GM12878 (cell line): Measurements from ENCODE around the gene RAET1G. TPM values are rescaled to one million over a fixed set of nuclear protein-coding genes. Genes with fewer than 3 reads are reported as not detected.

Experiments
- BRCA1 ChIP-seq: IDR thresholded peaks from 2 replicates; pipeline ENCODE4 v1.6.1; 2011; ENCODE audit warnings: low read depth, low read length, improper control_type of control experiment
- E4F1 ChIP-seq: fragments of 450-650 bp; IDR thresholded peaks from 2 replicates; pipeline ENCODE4 v1.6.1; 2018; ENCODE audit warnings: borderline replicate concordance, mild to moderate bottlenecking; ENCODE audit not compliant: partially characterized antibody
- HSF1 ChIP-seq: fragments of 150-350 bp; IDR thresholded peaks from 2 replicates; pipeline ENCODE4 v1.6.1; 2014; ENCODE audit warnings: mild to moderate bottlenecking, low read depth, low read length
- KAT2A ChIP-seq: conservative IDR thresholded peaks from 2 replicates; pipeline ENCODE4 v1.6.1; 2011; ENCODE audit warnings: low read depth, low read length; ENCODE audit not compliant: control insufficient read depth
- MYB ChIP-seq: fragments of 150-350 bp; IDR thresholded peaks from 2 replicates; pipeline ENCODE4 v1.6.1; 2014; ENCODE audit warnings: mild to moderate bottlenecking, low read depth, low read length, borderline replicate concordance
- PAX8 ChIP-seq: fragments of 450-650 bp; IDR thresholded peaks from 2 replicates; pipeline ENCODE4 v1.6.1; 2017; ENCODE audit warnings: mild to moderate bottlenecking, moderate library complexity
- POLR2AphosphoS2 ChIP-seq: IDR thresholded peaks from 2 replicates; pipeline ENCODE4 v1.6.1; 2011; ENCODE audit warnings: low read depth, mild to moderate bottlenecking, low read length, improper control_type of control experiment, moderate library complexity
- RBBP5 ChIP-seq: fragments of 200-600 bp; sonication (generic); conservative IDR thresholded peaks from 2 replicates; pipeline ENCODE4 v1.6.1; 2016
- RCOR1 ChIP-seq: conservative IDR thresholded peaks from 2 replicates; pipeline ENCODE4 v1.6.1; 2012; ENCODE audit warnings: low read depth, low read length, improper control_type of control experiment
- SIX5 ChIP-seq: IDR thresholded peaks from 2 replicates; pipeline ENCODE4 v1.6.1; 2011; ENCODE audit warnings: mild to moderate bottlenecking, low read depth, low read length, moderate library complexity; ENCODE audit not compliant: severe bottlenecking
- SP1 ChIP-seq: IDR thresholded peaks from one replicate; pipeline ENCODE4 v1.6.1; 2011; ENCODE audit warnings: low read depth, low read length
- TCF12 ChIP-seq: IDR thresholded peaks from 2 replicates; pipeline ENCODE4 v1.6.1; 2011; ENCODE audit warnings: low read depth, mild to moderate bottlenecking, low read length
- ZNF687 ChIP-seq: fragments of 450-650 bp; IDR thresholded peaks from 2 replicates; pipeline ENCODE4 v1.6.1; 2017; ENCODE audit warnings: mild to moderate bottlenecking, moderate library complexity
- polyA plus RNA-seq, 11 experiments: library from polyadenylated mRNA; depleted of rRNA in 4 of 11; unstranded in 6 of 11; stranded (reverse) in 5 of 11; fragments of >200 nt; fragmentation: Nextera tagmentation in 4 of 11; fragmentation: Illumina TruSeq in 1 of 11; extraction: Ambion mirVana in 4 of 11; extraction: Trizol in 1 of 11; gene quantifications; 1 replicate in 1 of 11; 2 replicates in 10 of 11; pipeline versions ENCODE4 v1.2.1 to v1.2.3, GENCODE V29; 2011 to 2016; ENCODE audit warnings: inconsistent platforms in 2 of 11, missing spikeins in 2 of 11, low read depth in 1 of 11
- total RNA-seq, 4 experiments: library from RNA; depleted of rRNA in 3 of 4; stranded (reverse); fragments of >200 nt in 3 of 4; fragmentation: Illumina TruSeq in 1 of 4; extraction: Trizol in 1 of 4; gene quantifications; 2 replicates each; pipeline versions ENCODE4 v1.2.1 to v1.2.3, GENCODE V29; 2013 to 2021
- TF ChIP-seq, protein P1 (sequence below): IDR thresholded peaks from 2 replicates; pipeline ENCODE4 v1.6.1; 2012; ENCODE audit warnings: improper control_type of control experiment, low read depth, low read length; ENCODE audit not compliant: insufficient replicate concordance
- TF ChIP-seq, protein P2 (sequence below): fragments of 450-650 bp; IDR thresholded peaks from 2 replicates; pipeline ENCODE4 v1.6.1; 2014; ENCODE audit warnings: mild to moderate bottlenecking

RAET1G gene
- total and polyA plus RNA-seq, 10 of the 15 experiments (the other 5 are each of a cell fraction or from before 2014, with no cell fraction given) = not detected

DNA sequence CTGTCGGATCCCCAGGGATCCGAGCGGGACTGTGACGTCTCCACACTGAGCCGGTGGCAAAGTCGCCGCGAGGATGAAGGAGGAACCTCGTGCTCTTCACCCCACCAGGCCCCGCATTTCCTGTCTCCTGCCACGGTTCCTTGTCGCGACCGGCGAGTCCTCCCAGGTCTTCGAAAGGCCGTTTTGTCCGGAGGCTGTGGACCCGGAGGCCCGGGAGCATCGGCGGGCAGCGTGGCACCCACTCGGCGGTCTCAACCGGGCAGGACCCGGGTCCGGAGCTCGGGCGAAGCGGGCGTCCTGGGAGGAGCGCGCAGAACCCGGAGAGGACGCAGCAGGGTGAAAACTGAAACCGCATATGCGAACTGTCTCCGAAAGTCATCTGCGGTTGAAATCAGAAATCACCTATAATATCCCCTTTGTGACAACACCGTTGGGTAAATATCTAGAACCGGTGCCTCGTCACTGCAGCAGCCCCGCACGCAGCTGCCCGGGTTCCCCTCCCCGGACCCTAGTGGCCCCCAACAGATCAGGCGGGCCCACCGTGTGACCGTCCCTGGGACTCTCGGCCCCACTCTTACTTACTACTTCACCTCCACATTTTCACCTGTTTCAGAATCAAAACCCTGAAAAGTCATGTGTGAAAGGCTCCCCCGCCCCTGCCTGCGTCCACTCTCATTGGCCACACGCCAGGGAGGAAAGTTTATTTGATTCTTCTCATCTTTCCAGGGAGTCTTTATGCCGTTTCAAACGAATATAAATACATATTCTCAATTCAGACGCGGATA lies 15.8 kb upstream of the RAET1G start (continued):
- no peak for TF ChIP-seq E4F1
- TF ChIP-seq TCF12 = peak; percentile 86
- no peak for TF ChIP-seq POLR2AphosphoS2
- TF ChIP-seq RBBP5 = no peak
- peak; percentile 85 for TF ChIP-seq ZNF687
- TF ChIP-seq, protein P1, sequence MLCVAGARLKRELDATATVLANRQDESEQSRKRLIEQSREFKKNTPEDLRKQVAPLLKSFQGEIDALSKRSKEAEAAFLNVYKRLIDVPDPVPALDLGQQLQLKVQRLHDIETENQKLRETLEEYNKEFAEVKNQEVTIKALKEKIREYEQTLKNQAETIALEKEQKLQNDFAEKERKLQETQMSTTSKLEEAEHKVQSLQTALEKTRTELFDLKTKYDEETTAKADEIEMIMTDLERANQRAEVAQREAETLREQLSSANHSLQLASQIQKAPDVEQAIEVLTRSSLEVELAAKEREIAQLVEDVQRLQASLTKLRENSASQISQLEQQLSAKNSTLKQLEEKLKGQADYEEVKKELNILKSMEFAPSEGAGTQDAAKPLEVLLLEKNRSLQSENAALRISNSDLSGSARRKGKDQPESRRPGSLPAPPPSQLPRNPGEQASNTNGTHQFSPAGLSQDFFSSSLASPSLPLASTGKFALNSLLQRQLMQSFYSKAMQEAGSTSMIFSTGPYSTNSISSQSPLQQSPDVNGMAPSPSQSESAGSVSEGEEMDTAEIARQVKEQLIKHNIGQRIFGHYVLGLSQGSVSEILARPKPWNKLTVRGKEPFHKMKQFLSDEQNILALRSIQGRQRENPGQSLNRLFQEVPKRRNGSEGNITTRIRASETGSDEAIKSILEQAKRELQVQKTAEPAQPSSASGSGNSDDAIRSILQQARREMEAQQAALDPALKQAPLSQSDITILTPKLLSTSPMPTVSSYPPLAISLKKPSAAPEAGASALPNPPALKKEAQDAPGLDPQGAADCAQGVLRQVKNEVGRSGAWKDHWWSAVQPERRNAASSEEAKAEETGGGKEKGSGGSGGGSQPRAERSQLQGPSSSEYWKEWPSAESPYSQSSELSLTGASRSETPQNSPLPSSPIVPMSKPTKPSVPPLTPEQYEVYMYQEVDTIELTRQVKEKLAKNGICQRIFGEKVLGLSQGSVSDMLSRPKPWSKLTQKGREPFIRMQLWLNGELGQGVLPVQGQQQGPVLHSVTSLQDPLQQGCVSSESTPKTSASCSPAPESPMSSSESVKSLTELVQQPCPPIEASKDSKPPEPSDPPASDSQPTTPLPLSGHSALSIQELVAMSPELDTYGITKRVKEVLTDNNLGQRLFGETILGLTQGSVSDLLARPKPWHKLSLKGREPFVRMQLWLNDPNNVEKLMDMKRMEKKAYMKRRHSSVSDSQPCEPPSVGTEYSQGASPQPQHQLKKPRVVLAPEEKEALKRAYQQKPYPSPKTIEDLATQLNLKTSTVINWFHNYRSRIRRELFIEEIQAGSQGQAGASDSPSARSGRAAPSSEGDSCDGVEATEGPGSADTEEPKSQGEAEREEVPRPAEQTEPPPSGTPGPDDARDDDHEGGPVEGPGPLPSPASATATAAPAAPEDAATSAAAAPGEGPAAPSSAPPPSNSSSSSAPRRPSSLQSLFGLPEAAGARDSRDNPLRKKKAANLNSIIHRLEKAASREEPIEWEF = no peak
- TF ChIP-seq BRCA1 = no peak
- TF ChIP-seq RCOR1 = no peak
- no peak for TF ChIP-seq MYB
- TF ChIP-seq HSF1 = no peak
- TF ChIP-seq PAX8 = no peak
- no peak for TF ChIP-seq SIX5
- TF ChIP-seq, protein P2, sequence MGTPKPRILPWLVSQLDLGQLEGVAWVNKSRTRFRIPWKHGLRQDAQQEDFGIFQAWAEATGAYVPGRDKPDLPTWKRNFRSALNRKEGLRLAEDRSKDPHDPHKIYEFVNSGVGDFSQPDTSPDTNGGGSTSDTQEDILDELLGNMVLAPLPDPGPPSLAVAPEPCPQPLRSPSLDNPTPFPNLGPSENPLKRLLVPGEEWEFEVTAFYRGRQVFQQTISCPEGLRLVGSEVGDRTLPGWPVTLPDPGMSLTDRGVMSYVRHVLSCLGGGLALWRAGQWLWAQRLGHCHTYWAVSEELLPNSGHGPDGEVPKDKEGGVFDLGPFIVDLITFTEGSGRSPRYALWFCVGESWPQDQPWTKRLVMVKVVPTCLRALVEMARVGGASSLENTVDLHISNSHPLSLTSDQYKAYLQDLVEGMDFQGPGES = no peak
- TF ChIP-seq KAT2A = no peak
- TF ChIP-seq SP1 = no peak
